DOHH2 (cell line): ENCODE results near the gene NDFIP2.

Source experiments
- H3F3A ChIP-seq: fragments of 200-600 bp; sonication (generic), shearing (Covaris generic); 2 replicates; pipeline ENCODE4 v1.6.0; 2016; ENCODE audit warnings: antibody characterized with exemption, mild to moderate bottlenecking; ENCODE audit not compliant: control insufficient read depth, insufficient read depth
- H3K27ac ChIP-seq: fragments of 200-600 bp; sonication (generic); 2 replicates; pipeline ENCODE4 v1.5.1; 2014; ENCODE audit warnings: low read depth, mild to moderate bottlenecking, low read length, moderate library complexity
- H3K27me3 ChIP-seq: fragments of 200-600 bp; sonication (generic); 2 replicates; pipeline ENCODE4 v1.6.1; 2014; ENCODE audit warnings: mild to moderate bottlenecking, low read length, mixed read lengths; ENCODE audit not compliant: control insufficient read depth
- H3K36me3 ChIP-seq: fragments of 200-600 bp; sonication (generic); 2 replicates; pipeline ENCODE4 v1.6.1; 2014; ENCODE audit warnings: mild to moderate bottlenecking, low read length, moderate library complexity, mixed read lengths; ENCODE audit not compliant: control insufficient read depth
- H3K4me1 ChIP-seq: fragments of 200-600 bp; sonication (generic); 2 replicates; pipeline ENCODE4 v1.6.1; 2014; ENCODE audit warnings: mild to moderate bottlenecking, low read length, mixed read lengths; ENCODE audit not compliant: control insufficient read depth
- H3K4me2 ChIP-seq: fragments of 200-600 bp; sonication (generic); 2 replicates; pipeline ENCODE4 v1.6.0; 2014; ENCODE audit warnings: mild to moderate bottlenecking, low read length, moderate library complexity
- H3K4me3 ChIP-seq: fragments of 200-600 bp; sonication (generic); 2 replicates; pipeline ENCODE4 v1.5.1; 2014; ENCODE audit warnings: mild to moderate bottlenecking, low read length, mixed read lengths
- H3K79me2 ChIP-seq: fragments of 200-600 bp; sonication (generic); 2 replicates; pipeline ENCODE4 v1.6.1; 2014; ENCODE audit warnings: mild to moderate bottlenecking, low read length, mixed read lengths; ENCODE audit not compliant: control insufficient read depth
- H3K9me2 ChIP-seq: fragments of 200-600 bp; sonication (generic); replicated peaks from 2 replicates; pipeline ENCODE4 v1.6.1; 2014; ENCODE audit warnings: mild to moderate bottlenecking, low read length, mixed read lengths; ENCODE audit not compliant: control insufficient read depth
- H3K9me3 ChIP-seq: fragments of 200-600 bp; sonication (generic); 2 replicates; pipeline ENCODE4 v1.6.1; 2014; ENCODE audit warnings: antibody characterized with exemption, low read length, mixed read lengths; ENCODE audit not compliant: control insufficient read depth, insufficient read depth
- H4K20me1 ChIP-seq: fragments of 200-600 bp; sonication (generic); 2 replicates; pipeline ENCODE4 v1.6.0; 2014; ENCODE audit warnings: low read depth, mild to moderate bottlenecking, antibody characterized with exemption, low read length, moderate library complexity; ENCODE audit not compliant: control insufficient read depth, insufficient read depth
- CTCF ChIP-seq: fragments of 200-600 bp; sonication (generic); IDR thresholded peaks from one replicate; pipeline ENCODE4 v1.5.1; 2014; ENCODE audit warnings: antibody characterized with exemption, mild to moderate bottlenecking, low read depth, low read length; ENCODE audit not compliant: poor library complexity, severe bottlenecking
- EZH2phosphoT487 ChIP-seq: fragments of 200-600 bp; sonication (generic); IDR thresholded peaks from 2 replicates; pipeline ENCODE4 v1.6.1; 2017; ENCODE audit warnings: borderline replicate concordance, mild to moderate bottlenecking, antibody characterized with exemption, low read length, moderate library complexity, mixed read lengths

NDFIP2 gene

GRCh38 chr13:79538757-79539156 lies 57.8 kb downstream of the NDFIP2 start:
- Histone ChIP-seq H3K27me3 (no peaks in the 10 kb centered on the region), H3K79me2 (no peaks in the 10 kb centered on the region), H3K4me1 (peaks cover 3% of the 10 kb centered on the region; the same call in 1 of the 2 replicates), H3K9me3 (no peaks in the 10 kb centered on the region), H3K4me3 (no peak overlapping the region), H3F3A (no peaks in the 10 kb centered on the region), H3K27ac (no peak overlapping the region), H3K9me2 (no peaks in the 10 kb centered on the region), H3K36me3 (no peaks in the 10 kb centered on the region), H3K4me2 (no peak overlapping the region), H4K20me1 (no peaks in the 10 kb centered on the region)
- TF ChIP-seq CTCF: no peak
- TF ChIP-seq EZH2phosphoT487: no peak

GRCh38 chr13:79540504-79540903 lies 59.5 kb downstream of the NDFIP2 start:
- Histone ChIP-seq H3K79me2 (no peaks in the 10 kb centered on the region), H3K27ac (no peak overlapping the region), H3K4me3 (no peak overlapping the region), H3K27me3 (no peaks in the 10 kb centered on the region), H3K4me1 (peaks cover 3% of the 10 kb centered on the region; the same call in 1 of the 2 replicates), H3F3A (no peaks in the 10 kb centered on the region), H3K4me2 (no peak overlapping the region), H3K9me2 (no peaks in the 10 kb centered on the region), H3K9me3 (no peaks in the 10 kb centered on the region), H4K20me1 (no peaks in the 10 kb centered on the region), H3K36me3 (no peaks in the 10 kb centered on the region)
- TF ChIP-seq CTCF (no peak), EZH2phosphoT487 (no peak)

GRCh38 chr13:79541426-79542049 lies 60.6 kb downstream of the NDFIP2 start:
- Histone ChIP-seq H3F3A (no peaks in the 10 kb centered on the region), H3K9me3 (no peaks in the 10 kb centered on the region), H3K27ac (no peak overlapping the region), H3K79me2 (no peaks in the 10 kb centered on the region), H3K9me2 (no peaks in the 10 kb centered on the region), H3K4me1 (peaks cover 3% of the 10 kb centered on the region; the same call in 1 of the 2 replicates), H3K36me3 (no peaks in the 10 kb centered on the region), H3K27me3 (no peaks in the 10 kb centered on the region), H3K4me3 (no peak overlapping the region), H3K4me2 (no peak overlapping the region), H4K20me1 (no peaks in the 10 kb centered on the region)
- TF ChIP-seq EZH2phosphoT487 (no peak), CTCF (peak; percentile 71)
